ENCODE results near the gene RPS16.

The RPS16 gene

GRCh38 chr19:39434123-39435076, 1.3 kb downstream of the RPS16 start:
- H3K27ac ChIP-seq, result peak overlapping the region; percentile 85
- no peak for TF ChIP-seq ZFX (IDR thresholded peaks at IDR 0.05; ENCODE audit: borderline replicate concordance)
- no peak for TF ChIP-seq CTCF (IDR thresholded peaks at IDR 0.05)

- TF ChIP-seq CTCF (IDR thresholded peaks at IDR 0.05) (no peak), ZFX (IDR thresholded peaks at IDR 0.05; ENCODE audit: borderline replicate concordance) (no peak)
- H3K27ac ChIP-seq, result peak overlapping the region; percentile 85; the same call in 1 of the 2 replicates
Measured at GRCh38 chr19:39433480-39434079, 2.2 kb downstream of the RPS16 start.

- H3K27ac ChIP-seq, result no peak overlapping the region
Measured at GRCh38 chr19:39432677-39433025, 3.1 kb downstream of the RPS16 start.

GRCh38 chr19:39430675-39431593, 4.8 kb downstream of the RPS16 start:
- TF ChIP-seq CTCF (IDR thresholded peaks at IDR 0.05) (no peak), ZFX (IDR thresholded peaks at IDR 0.05; ENCODE audit: borderline replicate concordance) (no peak)
- H3K27ac ChIP-seq, result peak overlapping the region; percentile 40; the same call in 1 of the 2 replicates

More at GRCh38 chr19:39432677-39433025, 3.1 kb downstream of the RPS16 start:
- TF ChIP-seq ZFX (IDR thresholded peaks at IDR 0.05; ENCODE audit: borderline replicate concordance) (no peak), CTCF (IDR thresholded peaks at IDR 0.05) (no peak)

GRCh38 chr19:39428283-39429112, 7.3 kb downstream of the RPS16 start:
- TF ChIP-seq CTCF (IDR thresholded peaks at IDR 0.05), result no peak
- TF ChIP-seq ZFX (IDR thresholded peaks at IDR 0.05; ENCODE audit: borderline replicate concordance), result no peak
- no peak overlapping the region for H3K27ac ChIP-seq

- H3K27ac ChIP-seq, result no peak overlapping the region
- TF ChIP-seq ZFX (IDR thresholded peaks at IDR 0.05; ENCODE audit: borderline replicate concordance) (no peak), CTCF (IDR thresholded peaks at IDR 0.05) (no peak)
Measured at GRCh38 chr19:39427707-39428106, 8.0 kb downstream of the RPS16 start.
